HEK293 (cell line): ENCODE measurements around the gene PSMB1.
A peak's percentile ranks its signal among the peaks of the same experiment; 100 is the strongest.

Source experiments
- CTCF ChIA-PET: fragments of 350-600 bp; formaldehyde crosslinking; extraction: SDS; loops from one replicate; lab custom pipeline; 2021; ENCODE audit warnings: antibody characterized with exemption; lab: Yijun Ruan, JAX
- POLR2A ChIA-PET: fragments of 300-600 bp; formaldehyde crosslinking; extraction: SDS; loops from one replicate; lab custom pipeline; 2020; ENCODE audit warnings: antibody characterized with exemption, inconsistent platforms; lab: Yijun Ruan, JAX
- H3K27ac ChIP-seq: fragments of 200-500 bp; sonication (Bioruptor generic); 2 replicates; pipeline ENCODE4 v1.5.1; 2014; ENCODE audit warnings: low read depth, low read length, control low read depth, inconsistent platforms; ENCODE audit errors: extremely low read depth
- H3K36me3 ChIP-seq, 2 experiments: fragments of 200-500 bp in 1 of 2; sonication (Bioruptor generic) in 1 of 2; 1 replicate in 1 of 2; 2 replicates in 1 of 2; pipeline ENCODE4 v1.5.1; 2014 to 2017; ENCODE audit warnings: inconsistent platforms in 2 of 2, low read length in 2 of 2; ENCODE audit not compliant: control insufficient read depth in 2 of 2, insufficient read depth in 1 of 2
- H3K4me1 ChIP-seq: fragments of 200-500 bp; sonication (Bioruptor generic); 2 replicates; pipeline ENCODE4 v1.5.1; 2014; ENCODE audit warnings: mild to moderate bottlenecking, low read length, inconsistent platforms; ENCODE audit not compliant: control insufficient read depth, insufficient read depth
- H3K4me3 ChIP-seq: 2 replicates; pipeline ENCODE4 v1.5.1; 2011; ENCODE audit warnings: low read depth, mild to moderate bottlenecking, control low read depth, low read length, moderate library complexity
- H3K9me3 ChIP-seq: fragments of 200-500 bp; sonication (Bioruptor generic); 2 replicates; pipeline ENCODE4 v1.5.1; 2014; ENCODE audit warnings: low read depth, low read length, inconsistent platforms; ENCODE audit not compliant: control insufficient read depth, insufficient read depth
- FEZF1 ChIP-seq: fragments of 450-650 bp; formaldehyde crosslinking; IDR thresholded peaks from 2 replicates; pipeline ENCODE4 v1.5.1; 2016; ENCODE audit warnings: missing biosample characterization, missing genetic modification characterization
- INSM2 ChIP-seq: fragments of 450-650 bp; formaldehyde crosslinking; IDR thresholded peaks from 2 replicates; pipeline ENCODE4 v1.5.1; 2016; ENCODE audit warnings: missing biosample characterization, missing genetic modification characterization
- PBX3 ChIP-seq: sonication (generic); formaldehyde crosslinking; IDR thresholded peaks from 2 replicates; pipeline ENCODE4 v1.8.1; 2022; ENCODE audit warnings: mild to moderate bottlenecking, moderate library complexity, missing genetic modification reagents
- ZBTB11 ChIP-seq: fragments of 450-650 bp; formaldehyde crosslinking; conservative IDR thresholded peaks from 2 replicates; pipeline ENCODE4 v1.5.1; 2016; ENCODE audit warnings: low read depth, missing biosample characterization, missing genetic modification characterization
- ZBTB49 ChIP-seq: fragments of 450-650 bp; formaldehyde crosslinking; IDR thresholded peaks from 2 replicates; pipeline ENCODE4 v1.5.1; 2016; ENCODE audit warnings: missing biosample characterization, missing genetic modification characterization, low read depth
- ZNF239 ChIP-seq: fragments of 450-650 bp; formaldehyde crosslinking; IDR thresholded peaks from 2 replicates; pipeline ENCODE4 v1.5.1; 2016; ENCODE audit warnings: missing biosample characterization, missing genetic modification characterization
- ZNF335 ChIP-seq: fragments of 450-650 bp; formaldehyde crosslinking; conservative IDR thresholded peaks from 2 replicates; pipeline ENCODE4 v1.5.1; 2016; ENCODE audit warnings: missing biosample characterization, missing genetic modification characterization
- ZNF341 ChIP-seq: fragments of 450-650 bp; formaldehyde crosslinking; IDR thresholded peaks from 2 replicates; pipeline ENCODE4; 2016; ENCODE audit warnings: low read depth, missing biosample characterization, missing genetic modification characterization
- ZNF501 ChIP-seq: fragments of 450-650 bp; formaldehyde crosslinking; IDR thresholded peaks from 2 replicates; pipeline ENCODE4 v1.5.1; 2016; ENCODE audit warnings: missing biosample characterization, missing genetic modification characterization
- ZNF518A ChIP-seq: fragments of 450-650 bp; formaldehyde crosslinking; conservative IDR thresholded peaks from 2 replicates; pipeline ENCODE4 v1.5.1; 2016; ENCODE audit warnings: low read depth, missing biosample characterization, missing genetic modification characterization
- ZNF561 ChIP-seq: fragments of 450-650 bp; IDR thresholded peaks from 2 replicates; pipeline ENCODE4 v1.5.1; 2018; ENCODE audit warnings: missing biosample characterization, missing genetic modification characterization, borderline replicate concordance
- ZNF626 ChIP-seq: fragments of 450-650 bp; sonication (Bioruptor Pico); formaldehyde crosslinking; IDR thresholded peaks from 2 replicates; pipeline ENCODE4 v1.5.1; 2018; ENCODE audit warnings: missing biosample characterization, missing genetic modification characterization, inconsistent platforms
- ZNF629 ChIP-seq: fragments of 450-650 bp; formaldehyde crosslinking; IDR thresholded peaks from 2 replicates; pipeline ENCODE4 v1.5.1; 2017; ENCODE audit warnings: missing biosample characterization, missing genetic modification characterization
- ZNF704 ChIP-seq: fragments of 450-650 bp; formaldehyde crosslinking; IDR thresholded peaks from 2 replicates; pipeline ENCODE4 v1.5.1; 2016; ENCODE audit warnings: missing biosample characterization, missing genetic modification characterization
- ZNF791 ChIP-seq: fragments of 450-650 bp; formaldehyde crosslinking; IDR thresholded peaks from 2 replicates; pipeline ENCODE4 v1.5.1; 2016; ENCODE audit warnings: missing biosample characterization, missing genetic modification characterization
- ZSCAN5A ChIP-seq: fragments of 450-650 bp; formaldehyde crosslinking; IDR thresholded peaks from 2 replicates; pipeline ENCODE4 v1.5.1; 2016; ENCODE audit warnings: missing biosample characterization, missing genetic modification characterization

Gene PSMB1

GRCh38 chr6:170552765-170553533 is at the start of gene PSMB1:
PSMB1 (minus strand) TSS chr6:170553307; CDS start chr6:170553242, 65 bp downstream.
- H3K9me3 ChIP-seq = no peaks in the 10 kb centered on the region
- ChIA-PET POLR2A (interaction anchor here (0.9 to 3.1 kb wide), 9 partner anchors 9 to 802 kb away, joined by 3 to 16 read pairs (median 3); partner anchors contain the start of genes DLL1, DYNLT2, ERMARD and PDCD2), CTCF (interaction anchor here (1.3 to 2.0 kb wide), 2 partner anchors 23 to 78 kb away, joined by 3 to 7 read pairs; no protein-coding TSS in a partner anchor)
- peaks cover 9% of the 10 kb centered on the region for H3K4me1 ChIP-seq
- H3K36me3 ChIP-seq = peaks cover 6 to 50% of the 10 kb centered on the region in 2 experiments
- peak within 1 kb of the TSS; percentile 66 for H3K27ac ChIP-seq
- peak within 1 kb of the TSS; percentile 98 for H3K4me3 ChIP-seq
- TF ChIP-seq ZNF791 (tag by site-specific recombination) = no peak
- TF ChIP-seq ZNF626 (tag by site-specific recombination) = no peak
- no peak for TF ChIP-seq ZNF704 (tag by site-specific recombination)
- peak; percentile 79; the same call in 1 of the 2 replicates for TF ChIP-seq ZNF561 (tag by site-specific recombination)
- peak; percentile 43; the same call in 1 of the 2 replicates for TF ChIP-seq ZNF341 (tag by site-specific recombination)
- 0 out of 2 replicates have a peak, but pooled peaks have one; percentile 51 for TF ChIP-seq INSM2
- peak; percentile 92 for TF ChIP-seq ZBTB11 (tag by site-specific recombination)
- TF ChIP-seq FEZF1 (tag by site-specific recombination) = peak; percentile 10; the same call in 1 of the 2 replicates
- TF ChIP-seq ZNF501 (tag by site-specific recombination) = peak; percentile 91
- TF ChIP-seq ZNF629 (tag by site-specific recombination) = peak; percentile 74
- TF ChIP-seq ZBTB49 (tag by site-specific recombination) = no peak
- peak; percentile 79 for TF ChIP-seq ZNF518A (tag by site-specific recombination)
- 0 out of 2 replicates have a peak, but pooled peaks have one; percentile 91 for TF ChIP-seq ZNF335 (tag by site-specific recombination)
- peak; percentile 58; the same call in 1 of the 2 replicates for TF ChIP-seq ZSCAN5A (tag by site-specific recombination)
- peak; percentile 73; the same call in 1 of the 2 replicates for TF ChIP-seq PBX3
- no peak for TF ChIP-seq ZNF239 (tag by site-specific recombination)
